Measurements from ENCODE around the gene EDC3.

Gene EDC3

GRCh38 chr15:74636984-74637383, 58.8 kb downstream of the EDC3 start:
- TF ChIP-seq CTCF (IDR thresholded peaks at IDR 0.05; ENCODE audit: insufficient read depth, missing control alignments) = no peak
- FAIRE-seq (no peak), DNase-seq (ENCODE audit: insufficient read length, low spot score) (no peak)

GRCh38 chr15:74635228-74635627, 60.6 kb downstream of the EDC3 start:
- DNase-seq (ENCODE audit: insufficient read length, low spot score) (peak; percentile 64), FAIRE-seq (no peak)
- peak; percentile 85 for TF ChIP-seq CTCF (IDR thresholded peaks at IDR 0.05; ENCODE audit: insufficient read depth, missing control alignments)

- FAIRE-seq (no peak), DNase-seq (ENCODE audit: insufficient read length, low spot score) (no peak)
Observed at GRCh38 chr15:74633781-74634180, 62.0 kb downstream of the EDC3 start.

GRCh38 chr15:74632601-74633000, 63.2 kb downstream of the EDC3 start:
- no peak for DNase-seq (ENCODE audit: insufficient read length, low spot score)
- TF ChIP-seq CTCF (IDR thresholded peaks at IDR 0.05; ENCODE audit: insufficient read depth, missing control alignments) = no peak
- no peak for FAIRE-seq

More at GRCh38 chr15:74633781-74634180, 62.0 kb downstream of the EDC3 start:
- peak; percentile 2 for TF ChIP-seq CTCF (IDR thresholded peaks at IDR 0.05; ENCODE audit: insufficient read depth, missing control alignments)

GRCh38 chr15:74631935-74632560, 63.8 kb downstream of the EDC3 start:
- no peak for FAIRE-seq
- DNase-seq (ENCODE audit: insufficient read length, low spot score) = peak; percentile 86
- TF ChIP-seq CTCF (IDR thresholded peaks at IDR 0.05; ENCODE audit: insufficient read depth, missing control alignments) = peak; percentile 77

- no peak for TF ChIP-seq CTCF (IDR thresholded peaks at IDR 0.05; ENCODE audit: insufficient read depth, missing control alignments)
- DNase-seq (ENCODE audit: insufficient read length, low spot score) (no peak), FAIRE-seq (no peak)
Observed at GRCh38 chr15:74631408-74631807, 64.4 kb downstream of the EDC3 start.

GRCh38 chr15:74631087-74631385, 64.8 kb downstream of the EDC3 start:
- TF ChIP-seq CTCF (IDR thresholded peaks at IDR 0.05; ENCODE audit: insufficient read depth, missing control alignments) = no peak
- FAIRE-seq (no peak), DNase-seq (ENCODE audit: insufficient read length, low spot score) (no peak)

Measured in D721Med (cell line).